ENCODE data around the gene IRF4. TPM values are rescaled to one million over a fixed set of nuclear protein-coding genes. Genes with fewer than 3 reads are reported as not detected.

IRF4 gene
- total RNA-seq, 2 donors from 2014 or later = 554 to 602 TPM

DNA sequence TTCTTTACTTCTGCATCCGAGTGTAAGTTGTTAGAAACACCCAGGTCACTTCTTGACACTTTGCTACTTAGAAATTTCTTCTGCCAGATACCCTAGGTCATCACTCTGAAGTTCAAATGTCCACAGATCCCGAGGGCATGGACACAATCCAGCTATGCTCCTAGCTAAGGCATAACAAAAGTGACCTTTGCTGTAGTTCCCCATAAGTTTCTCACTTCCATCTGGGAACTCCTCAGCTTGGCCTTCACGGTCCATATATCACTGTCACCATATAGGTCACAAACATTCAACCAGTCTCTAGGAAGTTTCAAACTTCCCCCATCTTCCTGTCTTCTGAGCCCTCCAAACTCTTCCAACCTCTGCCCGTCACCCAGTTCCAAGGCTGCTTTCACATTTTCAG is 65.3 kb downstream of the IRF4 start:
- ATAC-seq (replicated peaks in 1 of 2) (no peak), DNase-seq (no peak)
- peaks cover 10 to 11% of the 10 kb centered on the region in 2 donors for H3K9me3 Mint-ChIP-seq
- H3K4me1 Mint-ChIP-seq (ENCODE audit: low read depth) = peaks cover 45% of the 10 kb centered on the region
- H3K27ac Mint-ChIP-seq = no peak overlapping the region
- peaks cover 12 to 20% of the 10 kb centered on the region in 2 donors for H3K36me3 Mint-ChIP-seq (ENCODE audit: insufficient read depth in 2 of 2)
- H3K27me3 Mint-ChIP-seq (ENCODE audit: low read depth) = no peaks in the 10 kb centered on the region
- H3K4me3 Mint-ChIP-seq = no peak overlapping the region

Other genes with a start within 250 kb of the IRF4 start
- 10 to 100 TPM; 43.6 to 48.6 TPM for gene DUSP22, start 99.3 kb upstream of the IRF4 start, total RNA-seq

Measured in activated T-cell treated with anti-CD3 and anti-CD28 coated beads, Interleukin-2, amount 50 U/mL, for 72 hours (primary cell).